GM12892 (cell line): ENCODE results near the gene TECRL.

Experiments
- POLR2AphosphoS5 ChIP-seq: IDR thresholded peaks from 2 replicates; pipeline ENCODE4 v1.6.1; 2011; ENCODE audit warnings: low read depth, low read length, control low read depth
- TAF1 ChIP-seq: IDR thresholded peaks from 2 replicates; pipeline ENCODE4 v1.6.1; 2011; ENCODE audit warnings: low read depth, mild to moderate bottlenecking, control low read depth, low read length, borderline replicate concordance

- no peak for TF ChIP-seq POLR2AphosphoS5
- no peak for TF ChIP-seq TAF1
Observed at GRCh38 chr4:64250061-64250460, 159.2 kb downstream of the TECRL start.
